NK-92 treated with Interleukin-12 subunit alpha and Interleukin-12 subunit beta, amount 100 ng/mL, for 24 hours (cell line): ENCODE measurements around the gene PDE6B.

ENCODE experiments used
- DNase-seq: peaks from one replicate; lab custom pipeline; 2025; lab: John Stamatoyannopoulos, UW

PDE6B gene

GRCh38 chr4:600850-601515 lies 24.4 kb upstream of the PDE6B start:
- no peak for DNase-seq

- no peak for DNase-seq
Observed at GRCh38 chr4:601612-602558, 23.5 kb upstream of the PDE6B start.

- peak; percentile 76 for DNase-seq
Observed at GRCh38 chr4:602559-602942, 22.8 kb upstream of the PDE6B start.

GRCh38 chr4:604131-604530 lies 21.2 kb upstream of the PDE6B start:
- DNase-seq: no peak

GRCh38 chr4:605702-606425 lies 19.5 kb upstream of the PDE6B start:
- DNase-seq: no peak

GRCh38 chr4:608236-608635 lies 17.1 kb upstream of the PDE6B start:
- DNase-seq: no peak

GRCh38 chr4:609400-610050 lies 15.8 kb upstream of the PDE6B start:
- DNase-seq: no peak

GRCh38 chr4:610411-611261 lies 14.7 kb upstream of the PDE6B start:
- DNase-seq: no peak

- no peak for DNase-seq
Observed at GRCh38 chr4:612052-612748, 13.2 kb upstream of the PDE6B start.

GRCh38 chr4:612749-613125 lies 12.6 kb upstream of the PDE6B start:
- DNase-seq: no peak

GRCh38 chr4:613126-613525 lies 12.2 kb upstream of the PDE6B start:
- no peak for DNase-seq

GRCh38 chr4:616091-616490 lies 9.3 kb upstream of the PDE6B start:
- DNase-seq: no peak

GRCh38 chr4:616911-617643 lies 8.3 kb upstream of the PDE6B start:
- DNase-seq: no peak

GRCh38 chr4:617644-618641 lies 7.4 kb upstream of the PDE6B start:
- DNase-seq: no peak

GRCh38 chr4:620201-620600 lies 5.2 kb upstream of the PDE6B start:
- DNase-seq: no peak

GRCh38 chr4:620851-621261 lies 4.5 kb upstream of the PDE6B start:
- no peak for DNase-seq

- DNase-seq: no peak
Observed at GRCh38 chr4:621296-622070, 3.9 kb upstream of the PDE6B start.
